ENCODE measurements around the gene SMG6.
"Not testable (repeated sequence)": the region's sequence is repeated elsewhere in the genome, so short reads cannot be mapped to it uniquely, and the experiment has no call there.

SMG6 gene

GRCh38 chr17:2181206-2181896, 122.2 kb downstream of the SMG6 start:
- H3K4me3 ChIP-seq (ENCODE audit: low read depth, low read length), result no peak overlapping the region

DNA sequence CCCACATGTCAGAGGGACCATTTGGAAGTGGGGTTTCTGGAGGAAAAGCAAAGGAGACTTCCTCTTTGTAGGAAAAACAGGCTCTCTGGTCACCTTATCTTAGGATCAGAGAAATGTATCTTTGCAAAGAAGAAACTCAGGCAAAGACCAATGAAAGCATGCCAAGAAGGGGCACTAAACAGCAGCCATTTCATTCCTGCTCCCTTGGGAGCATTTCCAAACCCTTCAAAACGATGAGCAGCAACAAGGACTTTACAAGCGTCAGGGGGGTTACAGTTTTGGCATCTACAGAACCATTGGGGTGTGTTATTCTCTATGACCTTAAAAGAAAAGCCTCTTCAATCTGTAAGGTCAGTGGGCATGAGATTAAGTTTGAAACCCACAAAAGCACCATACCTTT, 122.8 kb downstream of the SMG6 start:
- H3K4me3 ChIP-seq (ENCODE audit: low read depth, low read length), result no peak overlapping the region

- no peak overlapping the region for H3K4me3 ChIP-seq (ENCODE audit: low read depth, low read length)
Measured at GRCh38 chr17:2179615-2180295, 123.8 kb downstream of the SMG6 start.

- H3K4me3 ChIP-seq (ENCODE audit: low read depth, low read length), result no peak overlapping the region
Measured at GRCh38 chr17:2178798-2179501, 124.6 kb downstream of the SMG6 start.

GRCh38 chr17:2177235-2177811, 126.3 kb downstream of the SMG6 start:
- H3K4me3 ChIP-seq (ENCODE audit: low read depth, low read length), result no peak overlapping the region

GRCh38 chr17:2176499-2177169, 127.0 kb downstream of the SMG6 start:
- no peak overlapping the region for H3K4me3 ChIP-seq (ENCODE audit: low read depth, low read length)

DNA sequence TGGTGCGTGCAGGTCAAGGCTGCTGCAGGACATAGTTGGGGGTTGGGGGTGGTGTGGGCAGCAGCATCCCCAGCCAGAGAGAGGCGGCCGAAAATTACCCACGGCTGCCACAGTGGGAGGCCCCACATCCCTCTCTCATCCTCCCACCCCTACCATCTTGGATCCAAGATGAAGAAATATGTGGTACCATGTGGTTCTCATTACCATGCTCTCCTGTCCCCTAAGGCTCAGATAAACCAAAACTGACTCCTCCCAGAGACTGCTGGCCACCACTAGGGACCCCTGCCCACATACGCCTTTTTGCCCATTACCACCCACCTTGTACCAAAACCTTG, 128.3 kb downstream of the SMG6 start:
- no peak overlapping the region for H3K4me3 ChIP-seq (ENCODE audit: low read depth, low read length)

GRCh38 chr17:2174468-2175293, 128.9 kb downstream of the SMG6 start:
- no peak overlapping the region for H3K4me3 ChIP-seq (ENCODE audit: low read depth, low read length)

DNA sequence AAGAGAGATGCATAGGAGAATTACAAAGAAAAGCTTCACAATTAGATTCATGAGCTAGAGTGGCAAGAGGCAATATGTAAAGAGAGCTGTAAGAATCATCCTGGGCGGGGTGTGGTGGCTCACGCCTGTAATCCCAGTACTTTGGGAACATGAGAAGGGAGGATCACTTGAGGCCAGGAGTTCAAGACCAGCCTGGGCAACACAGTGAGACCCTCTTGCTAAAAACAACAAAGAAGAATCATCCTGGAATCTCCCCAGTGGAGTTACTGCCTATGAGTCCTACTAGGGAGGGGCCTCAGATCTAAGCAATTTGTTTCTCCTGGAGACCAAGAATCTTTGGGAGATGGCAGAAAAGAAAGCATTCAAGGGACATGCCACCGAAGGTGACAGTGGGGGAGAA, 129.6 kb downstream of the SMG6 start:
- no peak overlapping the region for H3K4me3 ChIP-seq (ENCODE audit: low read depth, low read length)

GRCh38 chr17:2172999-2173398, 130.6 kb downstream of the SMG6 start:
- no peak overlapping the region for H3K4me3 ChIP-seq (ENCODE audit: low read depth, low read length)

- no peak overlapping the region for H3K4me3 ChIP-seq (ENCODE audit: low read depth, low read length)
Measured at GRCh38 chr17:2172077-2172851, 131.3 kb downstream of the SMG6 start.

DNA sequence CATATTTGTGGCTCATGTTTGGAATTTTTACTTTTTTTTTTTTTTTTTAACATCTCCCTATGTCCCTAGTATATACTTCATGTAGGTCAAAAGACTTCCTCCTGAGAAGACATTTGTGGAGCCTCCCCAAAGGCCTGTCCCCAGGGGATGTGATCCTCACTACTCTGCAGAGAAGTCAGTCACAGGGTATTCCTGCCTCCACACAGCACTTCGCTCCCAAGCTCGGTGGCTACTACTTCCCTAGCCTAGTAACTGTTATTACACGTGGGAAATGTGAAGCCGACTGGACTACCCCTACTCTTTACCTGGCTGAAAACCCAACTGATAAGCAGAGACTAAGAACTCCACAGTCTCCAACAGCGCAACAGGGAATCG, 131.9 kb downstream of the SMG6 start:
- no peak overlapping the region for H3K4me3 ChIP-seq (ENCODE audit: low read depth, low read length)

DNA sequence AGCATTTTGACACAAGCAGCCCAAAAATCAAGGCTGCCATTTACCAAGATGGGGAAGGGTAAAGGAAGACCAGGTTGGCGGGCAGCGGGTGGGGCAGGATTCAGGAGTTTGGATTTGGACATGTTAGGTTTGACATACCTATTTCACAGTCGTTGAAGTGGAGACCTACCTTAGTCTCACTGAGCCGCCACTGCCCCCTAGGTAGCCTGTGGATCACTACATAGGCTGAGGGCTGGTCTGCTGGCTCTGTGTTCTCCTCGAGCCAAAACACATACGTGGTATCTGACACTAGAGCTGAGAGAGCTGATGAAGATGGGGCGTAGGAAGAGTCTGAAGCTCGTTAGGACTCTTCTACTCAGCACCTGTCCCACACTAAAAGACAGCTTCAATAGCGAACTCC, 133.6 kb downstream of the SMG6 start:
- H3K4me3 ChIP-seq (ENCODE audit: low read depth, low read length), result no peak overlapping the region

GRCh38 chr17:2165723-2166122, 137.9 kb downstream of the SMG6 start:
- not testable (repeated sequence) for H3K4me3 ChIP-seq (ENCODE audit: low read depth, low read length)

- H3K4me3 ChIP-seq (ENCODE audit: low read depth, low read length), result no peak overlapping the region
Measured at GRCh38 chr17:2158396-2158780, 145.2 kb downstream of the SMG6 start.

DNA sequence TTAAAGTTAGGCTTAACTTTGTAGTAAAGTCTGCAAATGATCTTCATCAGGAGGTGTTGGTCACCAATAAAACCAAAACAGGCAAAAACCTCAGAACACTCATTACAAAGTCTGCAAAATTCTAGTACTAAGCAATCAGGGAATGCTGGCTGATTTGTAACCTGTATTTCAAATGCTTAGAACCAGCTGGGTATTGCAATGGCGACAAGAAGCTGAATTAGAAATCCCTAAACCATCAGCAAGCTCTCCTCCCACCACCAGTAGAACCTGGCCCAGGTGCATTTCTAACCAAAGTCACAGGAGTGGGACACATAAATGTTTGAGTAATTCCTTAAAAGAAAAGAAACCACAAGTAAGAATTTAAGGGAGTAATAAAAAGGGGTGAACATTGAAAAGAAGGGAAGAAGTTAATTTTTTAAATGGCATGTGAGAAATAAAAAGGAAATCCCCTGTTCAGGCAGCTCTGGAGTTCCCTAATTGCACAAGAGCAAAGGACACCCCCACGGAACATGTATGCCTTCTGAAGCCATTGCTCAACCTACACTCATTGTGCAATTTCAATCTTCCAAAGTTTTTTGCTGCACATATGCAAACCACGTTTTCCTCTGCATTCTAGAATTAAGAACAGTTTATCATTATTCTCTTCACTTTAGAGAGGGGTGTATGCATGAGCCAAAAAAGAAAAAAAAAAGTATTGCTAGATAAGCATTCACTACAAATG, 145.8 kb downstream of the SMG6 start:
- no peak overlapping the region for H3K4me3 ChIP-seq (ENCODE audit: low read depth, low read length)

- no peak overlapping the region for H3K4me3 ChIP-seq (ENCODE audit: low read depth, low read length)
Measured at GRCh38 chr17:2157081-2157480, 146.5 kb downstream of the SMG6 start.

GRCh38 chr17:2156666-2157065, 146.9 kb downstream of the SMG6 start:
- H3K4me3 ChIP-seq (ENCODE audit: low read depth, low read length), result no peak overlapping the region

GRCh38 chr17:2155573-2155972, 148.0 kb downstream of the SMG6 start:
- H3K4me3 ChIP-seq (ENCODE audit: low read depth, low read length), result no peak overlapping the region
